IgD-negative memory B cell (primary cell): ENCODE data around the gene C14orf180. TPM values are rescaled to one million over a fixed set of nuclear protein-coding genes. Genes with fewer than 3 reads are reported as not detected.
A peak's percentile ranks its signal among the peaks of the same experiment; 100 is the strongest.

ENCODE experiments used
- H3K27ac Mint-ChIP-seq, 3 donors: one replicate each; pipeline ENCODE4 v1.8.0; 2020 to 2022; ENCODE audit warnings: mild to moderate bottlenecking in 3 of 3, mixed read lengths in 3 of 3, moderate library complexity in 1 of 3
- H3K27me3 Mint-ChIP-seq: one replicate; pipeline ENCODE4 v1.8.0; 2021; ENCODE audit warnings: mixed read lengths
- H3K36me3 Mint-ChIP-seq: one replicate; pipeline ENCODE4 v1.8.0; 2020; ENCODE audit warnings: mild to moderate bottlenecking, mixed read lengths
- H3K4me1 Mint-ChIP-seq, 3 donors: one replicate each; pipeline ENCODE4 v1.8.0; 2020 to 2022; ENCODE audit warnings: mixed read lengths in 3 of 3, mild to moderate bottlenecking in 1 of 3
- H3K4me3 Mint-ChIP-seq, 4 donors: one replicate each; pipeline ENCODE4 v1.8.0; 2020 to 2022; ENCODE audit warnings: mild to moderate bottlenecking in 4 of 4, mixed read lengths in 4 of 4, moderate library complexity in 3 of 4
- H3K9me3 Mint-ChIP-seq, 3 donors: one replicate each; pipeline ENCODE4 v1.8.0; 2020 to 2021; ENCODE audit warnings: mixed read lengths in 3 of 3, mild to moderate bottlenecking in 1 of 3
- polyA plus RNA-seq: library from polyadenylated mRNA; unstranded; fragments of 300-500 nt; fragmentation: Illumina TruSeq; gene quantifications from one replicate; pipeline ENCODE4 v1.2.3, GENCODE V29; 2021

The C14orf180 gene
- not detected for polyA plus RNA-seq

- Mint-ChIP-seq H3K27ac (no peak within 1 kb of the TSS), H3K36me3 (no peaks in the 10 kb centered on the region), H3K9me3 (no peaks in the 10 kb centered on the region), H3K27me3 (peaks cover 4% of the 10 kb centered on the region), H3K4me3 (no peak within 1 kb of the TSS), H3K4me1 (peaks cover 0 to 2% (median 0%) of the 10 kb centered on the region in 3 donors)
Observed at GRCh38 chr14:104579507-104579906, at the start of gene C14orf180. Gene C14orf180, plus strand, starts transcription at chr14:104579764. Its CDS starts 6,667 bp downstream, at chr14:104586431.

GRCh38 chr14:104530646-104531045, 48.9 kb upstream of the C14orf180 start:
- Mint-ChIP-seq H3K4me1 (no peaks in the 10 kb centered on the region), H3K27me3 (peaks cover 4% of the 10 kb centered on the region)

GRCh38 chr14:104531421-104532190, 48.0 kb upstream of the C14orf180 start:
- Mint-ChIP-seq H3K4me1 (no peaks in the 10 kb centered on the region), H3K4me3 (no peak overlapping the region), H3K27me3 (peaks cover 4% of the 10 kb centered on the region), H3K27ac (no peak overlapping the region), H3K36me3 (peaks cover 3% of the 10 kb centered on the region), H3K9me3 (peaks cover 7 to 23% (median 8%) of the 10 kb centered on the region in 3 donors)

More at GRCh38 chr14:104530646-104531045, 48.9 kb upstream of the C14orf180 start:
- H3K36me3 Mint-ChIP-seq: peaks cover 4% of the 10 kb centered on the region
- no peak overlapping the region for H3K27ac Mint-ChIP-seq
- peaks cover 7 to 27% (median 8%) of the 10 kb centered on the region in 3 donors for H3K9me3 Mint-ChIP-seq
- H3K4me3 Mint-ChIP-seq: no peak overlapping the region

- H3K27me3 Mint-ChIP-seq: peaks cover 6% of the 10 kb centered on the region
- no peak overlapping the region for H3K4me3 Mint-ChIP-seq
- H3K4me1 Mint-ChIP-seq: no peaks in the 10 kb centered on the region
- no peak overlapping the region for H3K27ac Mint-ChIP-seq
- peaks cover 3 to 19% (median 6%) of the 10 kb centered on the region in 3 donors for H3K9me3 Mint-ChIP-seq
- H3K36me3 Mint-ChIP-seq: no peaks in the 10 kb centered on the region
Observed at GRCh38 chr14:104532191-104532555, 47.4 kb upstream of the C14orf180 start.

GRCh38 chr14:104534036-104534435, 45.5 kb upstream of the C14orf180 start:
- H3K36me3 Mint-ChIP-seq: no peaks in the 10 kb centered on the region
- H3K4me3 Mint-ChIP-seq: no peak overlapping the region
- peaks cover 0 to 2% (median 0%) of the 10 kb centered on the region in 3 donors for H3K4me1 Mint-ChIP-seq
- H3K9me3 Mint-ChIP-seq: peaks cover 2 to 6% (median 4%) of the 10 kb centered on the region in 3 donors
- no peak overlapping the region for H3K27ac Mint-ChIP-seq
- peaks cover 6% of the 10 kb centered on the region for H3K27me3 Mint-ChIP-seq

GRCh38 chr14:104536942-104537612, 42.5 kb upstream of the C14orf180 start:
- Mint-ChIP-seq H3K27me3 (peaks cover 14% of the 10 kb centered on the region), H3K4me3 (no peak overlapping the region), H3K36me3 (no peaks in the 10 kb centered on the region), H3K27ac (no peak overlapping the region), H3K4me1 (peaks cover 0 to 2% (median 0%) of the 10 kb centered on the region in 3 donors), H3K9me3 (peaks cover 2 to 6% (median 4%) of the 10 kb centered on the region in 3 donors)

- Mint-ChIP-seq H3K4me3 (no peak overlapping the region), H3K4me1 (peaks cover 0 to 2% (median 0%) of the 10 kb centered on the region in 3 donors), H3K27ac (no peak overlapping the region), H3K36me3 (no peaks in the 10 kb centered on the region), H3K27me3 (peaks cover 12% of the 10 kb centered on the region), H3K9me3 (peaks cover 2 to 6% (median 4%) of the 10 kb centered on the region in 3 donors)
Observed at GRCh38 chr14:104537613-104537988, 42.0 kb upstream of the C14orf180 start.

GRCh38 chr14:104541905-104542465, 37.6 kb upstream of the C14orf180 start:
- Mint-ChIP-seq H3K27me3 (peaks cover 22% of the 10 kb centered on the region), H3K27ac (peak overlapping the region in 1 of 3 donors; percentile 35), H3K9me3 (no peaks in the 10 kb centered on the region), H3K4me3 (no peak overlapping the region), H3K36me3 (no peaks in the 10 kb centered on the region), H3K4me1 (peaks cover 0 to 2% (median 0%) of the 10 kb centered on the region in 3 donors)

- Mint-ChIP-seq H3K27ac (no peak overlapping the region), H3K4me3 (no peak overlapping the region), H3K4me1 (peaks cover 0 to 2% (median 0%) of the 10 kb centered on the region in 3 donors), H3K9me3 (no peaks in the 10 kb centered on the region), H3K36me3 (peaks cover 1% of the 10 kb centered on the region), H3K27me3 (peaks cover 23% of the 10 kb centered on the region)
Observed at GRCh38 chr14:104542871-104543830, 36.4 kb upstream of the C14orf180 start.

- H3K9me3 Mint-ChIP-seq: no peaks in the 10 kb centered on the region
- peaks cover 1% of the 10 kb centered on the region for H3K36me3 Mint-ChIP-seq
- H3K27me3 Mint-ChIP-seq: peaks cover 23% of the 10 kb centered on the region
- no peak overlapping the region for H3K27ac Mint-ChIP-seq
- H3K4me3 Mint-ChIP-seq: no peak overlapping the region
- H3K4me1 Mint-ChIP-seq: no peaks in the 10 kb centered on the region
Observed at GRCh38 chr14:104544362-104544961, 35.1 kb upstream of the C14orf180 start.

- H3K27ac Mint-ChIP-seq: no peak overlapping the region
- H3K36me3 Mint-ChIP-seq: peaks cover 1% of the 10 kb centered on the region
- peaks cover 0 to 1% (median 0%) of the 10 kb centered on the region in 3 donors for H3K9me3 Mint-ChIP-seq
- peaks cover 20% of the 10 kb centered on the region for H3K27me3 Mint-ChIP-seq
- no peaks in the 10 kb centered on the region for H3K4me1 Mint-ChIP-seq
- no peak overlapping the region for H3K4me3 Mint-ChIP-seq
Observed at GRCh38 chr14:104545151-104545941, 34.2 kb upstream of the C14orf180 start.

- peaks cover 0 to 3% (median 0%) of the 10 kb centered on the region in 3 donors for H3K9me3 Mint-ChIP-seq
- H3K4me1 Mint-ChIP-seq: no peaks in the 10 kb centered on the region
- peaks cover 1% of the 10 kb centered on the region for H3K36me3 Mint-ChIP-seq
- no peak overlapping the region for H3K4me3 Mint-ChIP-seq
- peaks cover 20% of the 10 kb centered on the region for H3K27me3 Mint-ChIP-seq
- no peak overlapping the region for H3K27ac Mint-ChIP-seq
Observed at GRCh38 chr14:104545942-104546501, 33.5 kb upstream of the C14orf180 start.

GRCh38 chr14:104546591-104547309, 32.8 kb upstream of the C14orf180 start:
- Mint-ChIP-seq H3K9me3 (peaks cover 0 to 3% (median 0%) of the 10 kb centered on the region in 3 donors), H3K4me3 (no peak overlapping the region), H3K36me3 (peaks cover 1% of the 10 kb centered on the region), H3K27me3 (peaks cover 19% of the 10 kb centered on the region), H3K4me1 (no peaks in the 10 kb centered on the region), H3K27ac (no peak overlapping the region)
